ENCODE measurements around the gene ANGPTL2.

ANGPTL2 gene

GRCh38 chr9:127118597-127119319 is 3.7 kb downstream of the ANGPTL2 start:
- no peak for DNase-seq (ENCODE audit: low read depth, low spot score)

- DNase-seq (ENCODE audit: low read depth, low spot score) = no peak
Observed at GRCh38 chr9:127117801-127118200, 4.6 kb downstream of the ANGPTL2 start.

- DNase-seq (ENCODE audit: low read depth, low spot score) = no peak
Observed at GRCh38 chr9:127116957-127117356, 5.5 kb downstream of the ANGPTL2 start.

- DNase-seq (ENCODE audit: low read depth, low spot score) = no peak
Observed at GRCh38 chr9:127116088-127116726, 6.2 kb downstream of the ANGPTL2 start.

- no peak for DNase-seq (ENCODE audit: low read depth, low spot score)
Observed at GRCh38 chr9:127114606-127115005, 7.8 kb downstream of the ANGPTL2 start.

GRCh38 chr9:127113191-127113972 is 9.1 kb downstream of the ANGPTL2 start:
- no peak for DNase-seq (ENCODE audit: low read depth, low spot score)

- no peak for DNase-seq (ENCODE audit: low read depth, low spot score)
Observed at GRCh38 chr9:127112735-127113161, 9.7 kb downstream of the ANGPTL2 start.

GRCh38 chr9:127112056-127112455 is 10.4 kb downstream of the ANGPTL2 start:
- no peak for DNase-seq (ENCODE audit: low read depth, low spot score)

GRCh38 chr9:127109212-127109711 is 13.2 kb downstream of the ANGPTL2 start:
- no peak for DNase-seq (ENCODE audit: low read depth, low spot score)

GRCh38 chr9:127107929-127108876 is 14.2 kb downstream of the ANGPTL2 start:
- no peak for DNase-seq (ENCODE audit: low read depth, low spot score)

- DNase-seq (ENCODE audit: low read depth, low spot score) = no peak
Observed at GRCh38 chr9:127107171-127107928, 15.1 kb downstream of the ANGPTL2 start.

- no peak for DNase-seq (ENCODE audit: low read depth, low spot score)
Observed at GRCh38 chr9:127106466-127106855, 16.0 kb downstream of the ANGPTL2 start.

- no peak for DNase-seq (ENCODE audit: low read depth, low spot score)
Observed at GRCh38 chr9:127105805-127106465, 16.5 kb downstream of the ANGPTL2 start.

GRCh38 chr9:127104581-127105311 is 17.7 kb downstream of the ANGPTL2 start:
- DNase-seq (ENCODE audit: low read depth, low spot score) = no peak

GRCh38 chr9:127102788-127103187 is 19.6 kb downstream of the ANGPTL2 start:
- no peak for DNase-seq (ENCODE audit: low read depth, low spot score)

GRCh38 chr9:127102176-127102575 is 20.3 kb downstream of the ANGPTL2 start:
- no peak for DNase-seq (ENCODE audit: low read depth, low spot score)

GRCh38 chr9:127099664-127100063 is 22.8 kb downstream of the ANGPTL2 start:
- no peak for DNase-seq (ENCODE audit: low read depth, low spot score)

- DNase-seq (ENCODE audit: low read depth, low spot score) = no peak
Observed at GRCh38 chr9:127098916-127099553, 23.4 kb downstream of the ANGPTL2 start.

- DNase-seq (ENCODE audit: low read depth, low spot score) = no peak
Observed at GRCh38 chr9:127097683-127098082, 24.8 kb downstream of the ANGPTL2 start.

Measured in activated CD4-positive, CD25-positive, alpha-beta regulatory T cell treated with anti-CD3 and anti-CD28 coated beads, Interleukin-2, amount 50 U/mL, for 16 hours (primary cell).